Measurements from ENCODE around the gene PSMA5. TPM values are rescaled to one million over a fixed set of nuclear protein-coding genes. Genes with fewer than 3 reads are reported as not detected.
"Not testable (repeated sequence)": the region's sequence is repeated elsewhere in the genome, so short reads cannot be mapped to it uniquely, and the experiment has no call there.

PSMA5 gene
- total RNA-seq, result 10 to 100 TPM; 29.7 to 69.3 (median 50.4) TPM

- peak within 1 kb of the TSS; percentile 76 to 96 (median 89) for H3K27ac ChIP-seq
- no peaks in the 10 kb centered on the region for H3K27me3 ChIP-seq
- peaks cover 0 to 6% (median 0%) of the 10 kb centered on the region in 3 donors for H3K36me3 ChIP-seq
- DNase-seq, result peak; percentile 96 to 99 (median 96)
- H3K4me3 ChIP-seq, result peak within 1 kb of the TSS; percentile 53 to 91 (median 86)
- H3K4me1 ChIP-seq, result peaks cover 0 to 25% (median 9%) of the 10 kb centered on the region in 4 donors
- no peaks in the 10 kb centered on the region for H3K9me3 ChIP-seq
- TF ChIP-seq POLR2A (IDR thresholded peaks at IDR 0.05), result peak; percentile 83 to 88
- TF ChIP-seq CTCF (IDR thresholded peaks at IDR 0.05), result no peak
These were observed at the start of gene PSMA5 for GRCh38 chr1:109426281-109427170. Gene PSMA5, minus strand, starts transcription at chr1:109426448. Its CDS starts 118 bp downstream, at chr1:109426330.

GRCh38 chr1:109475261-109475660 is 49.0 kb upstream of the PSMA5 start:
- Histone ChIP-seq H3K36me3 (no peaks in the 10 kb centered on the region), H3K4me1 (no peaks in the 10 kb centered on the region), H3K4me3 (no peak overlapping the region), H3K27me3 (peaks cover 0 to under 1% of the 10 kb centered on the region in 2 donors), H3K27ac (no peak overlapping the region), H3K9me3 (no peaks in the 10 kb centered on the region)
- DNase-seq, result no peak
- TF ChIP-seq POLR2A (IDR thresholded peaks at IDR 0.05) (no peak), CTCF (IDR thresholded peaks at IDR 0.05) (no peak)

- H3K4me3 ChIP-seq, result no peak overlapping the region
- DNase-seq, result no peak
- no peaks in the 10 kb centered on the region for H3K4me1 ChIP-seq
- no peaks in the 10 kb centered on the region for H3K9me3 ChIP-seq
- TF ChIP-seq POLR2A (IDR thresholded peaks at IDR 0.05), result no peak
- TF ChIP-seq CTCF (IDR thresholded peaks at IDR 0.05), result no peak
- H3K36me3 ChIP-seq, result no peaks in the 10 kb centered on the region
- peaks cover 0 to 6% of the 10 kb centered on the region in 2 donors for H3K27me3 ChIP-seq
- H3K27ac ChIP-seq, result no peak overlapping the region
These were observed 48.4 kb upstream of the PSMA5 start for GRCh38 chr1:109474697-109475096.

- DNase-seq, H3K4me3 ChIP-seq, H3K27ac ChIP-seq, H3K9me3 ChIP-seq, H3K4me1 ChIP-seq, H3K27me3 ChIP-seq, H3K36me3 ChIP-seq: not testable (repeated sequence)
These were observed 47.2 kb upstream of the PSMA5 start for GRCh38 chr1:109473284-109474057.

GRCh38 chr1:109472779-109473178 is 46.5 kb upstream of the PSMA5 start:
- no peak for TF ChIP-seq POLR2A (IDR thresholded peaks at IDR 0.05)
- TF ChIP-seq CTCF (IDR thresholded peaks at IDR 0.05), result no peak
- peaks cover 0 to 6% of the 10 kb centered on the region in 2 donors for H3K27me3 ChIP-seq
- no peaks in the 10 kb centered on the region for H3K9me3 ChIP-seq
- no peaks in the 10 kb centered on the region for H3K36me3 ChIP-seq
- DNase-seq, result no peak
- no peaks in the 10 kb centered on the region for H3K4me1 ChIP-seq
- H3K27ac ChIP-seq, result no peak overlapping the region
- H3K4me3 ChIP-seq, result no peak overlapping the region

GRCh38 chr1:109470245-109470644 is 44.0 kb upstream of the PSMA5 start:
- H3K36me3 ChIP-seq, result no peaks in the 10 kb centered on the region
- H3K27me3 ChIP-seq, result peaks cover 0 to 6% of the 10 kb centered on the region in 2 donors
- no peak for DNase-seq
- no peak overlapping the region for H3K4me3 ChIP-seq
- H3K9me3 ChIP-seq, result no peaks in the 10 kb centered on the region
- TF ChIP-seq CTCF (IDR thresholded peaks at IDR 0.05) (no peak), POLR2A (IDR thresholded peaks at IDR 0.05) (no peak)
- H3K4me1 ChIP-seq, result peaks cover 0 to 14% (median 6%) of the 10 kb centered on the region in 4 donors
- H3K27ac ChIP-seq, result no peak overlapping the region

All from Peyer's patch (tissue), 4 donors.